HCT116 (cell line): ENCODE data around the gene GFOD1. TPM values are rescaled to one million over a fixed set of nuclear protein-coding genes. Genes with fewer than 3 reads are reported as not detected.

Experiments used
- ATAC-seq: fragments of 200-7000 bp; cut with Tn5 transposase; 2 replicates; pipeline ENCODE4 v1.9.1; 2020; ENCODE audit warnings: mild to moderate bottlenecking, moderate library complexity
- BruUV-seq: library from RNA; stranded (reverse); fragments of 400-500 nt; replicated peaks from 2 replicates; lab custom pipeline; 2021; lab: Mats Ljungman, UMichigan
- CTCF ChIA-PET: fragments of 300-600 bp; sonication (Branson Sonifier 250); formaldehyde crosslinking; loops from one replicate; lab custom pipeline; 2021; ENCODE audit warnings: antibody characterized with exemption; lab: Charles Lee
- POLR2A ChIA-PET: fragments of 300-600, 350-600 bp; sonication (Branson Sonifier 250); formaldehyde crosslinking; loops from one replicate; lab custom pipeline; 2021; ENCODE audit warnings: antibody characterized with exemption; lab: Charles Lee
- RAD21 ChIA-PET, 2 experiments: fragments of 300-600 bp; sonication (Branson Sonifier 250); formaldehyde crosslinking; loops; one replicate each; lab custom pipeline; 2023; ENCODE audit warnings: low total read pairs in 2 of 2; ENCODE audit not compliant: uncharacterized antibody in 2 of 2, unreplicated experiment in 2 of 2, low non-redundant PET in 1 of 2; lab: Charles Lee
- DNase-seq: peaks from one replicate; pipeline ENCODE4 v3.0.0-alpha.2; 2010; ENCODE audit warnings: low read depth, low spot score
- H2AFZ ChIP-seq: fragments of 200-600 bp; shearing (Covaris generic), sonication (generic); 2 replicates; pipeline ENCODE4 v1.6.1; 2017; ENCODE audit warnings: low read depth, mixed run types, mixed read lengths, antibody characterized with exemption, low read length; ENCODE audit not compliant: poor library complexity, severe bottlenecking
- H3K27ac ChIP-seq: 2 replicates; pipeline ENCODE4 v1.5.1; 2012; ENCODE audit warnings: low read depth, low read length
- H3K27me3 ChIP-seq: fragments of 200-600 bp; sonication (generic); 2 replicates; pipeline ENCODE4 v1.6.1; 2016; ENCODE audit warnings: mixed run types, low read length, mixed read lengths; ENCODE audit not compliant: insufficient read depth
- H3K36me3 ChIP-seq, 2 experiments: fragments of 200-500 bp in 1 of 2; fragments of 200-600 bp in 1 of 2; sonication (Bioruptor generic) in 1 of 2; sonication (generic) in 1 of 2; 2 replicates each; pipeline versions ENCODE4 v1.5.1 to v1.6.1; 2014 to 2016; ENCODE audit warnings: low read length in 2 of 2, inconsistent platforms in 1 of 2, mixed read lengths in 1 of 2, mixed run types in 1 of 2; ENCODE audit not compliant: insufficient read depth in 2 of 2, control insufficient read depth in 1 of 2
- H3K4me1 ChIP-seq, 2 experiments: fragments of 200-600 bp in 1 of 2; sonication (generic) in 1 of 2; 2 replicates each; pipeline versions ENCODE4 v1.5.1 to v1.6.1; 2012 to 2017; ENCODE audit warnings: low read length in 2 of 2, inconsistent platforms in 1 of 2, mild to moderate bottlenecking in 1 of 2, mixed read lengths in 1 of 2, mixed run types in 1 of 2, moderate library complexity in 1 of 2; ENCODE audit not compliant: insufficient read depth in 2 of 2, control insufficient read depth in 1 of 2
- H3K4me2 ChIP-seq: fragments of 200-600 bp; sonication (generic); 2 replicates; pipeline ENCODE4 v1.6.1; 2017; ENCODE audit warnings: mixed run types, low read length, mixed read lengths
- H3K4me3 ChIP-seq, 2 experiments: fragments of 200-600 bp in 1 of 2; sonication (generic) in 1 of 2; replicated peaks in 1 of 2; 2 replicates each; pipeline ENCODE4 v1.5.1; 2011 to 2016; ENCODE audit warnings: low read length in 2 of 2, control low read depth in 1 of 2, low read depth in 1 of 2, mild to moderate bottlenecking in 1 of 2, mixed read lengths in 1 of 2, mixed run types in 1 of 2
- H3K79me2 ChIP-seq: fragments of 200-600 bp; sonication (generic); 2 replicates; pipeline ENCODE4 v1.6.1; 2017; ENCODE audit warnings: mild to moderate bottlenecking, mixed run types, low read length, moderate library complexity, mixed read lengths; ENCODE audit not compliant: insufficient read depth
- H3K9ac ChIP-seq: fragments of 200-600 bp; sonication (generic); 2 replicates; pipeline ENCODE4 v1.6.1; 2016; ENCODE audit warnings: low read length, mixed read lengths
- H3K9me2 ChIP-seq: fragments of 200-600 bp; sonication (generic), shearing (Covaris generic); 2 replicates; pipeline ENCODE4 v1.6.1; 2017; ENCODE audit warnings: mixed run types, mild to moderate bottlenecking, moderate library complexity; ENCODE audit not compliant: insufficient read depth
- H3K9me3 ChIP-seq, 2 experiments: fragments of 200-500 bp in 1 of 2; fragments of 200-600 bp in 1 of 2; sonication (Bioruptor generic) in 1 of 2; sonication (generic) in 1 of 2; 2 replicates each; pipeline ENCODE4 v1.6.1; 2014 to 2017; ENCODE audit warnings: low read length in 2 of 2, mixed read lengths in 2 of 2, inconsistent platforms in 1 of 2, low read depth in 1 of 2, mild to moderate bottlenecking in 1 of 2, mixed run types in 1 of 2, moderate library complexity in 1 of 2; ENCODE audit not compliant: control insufficient read depth in 1 of 2, insufficient read depth in 1 of 2
- H4K20me1 ChIP-seq: fragments of 200-600 bp; sonication (generic), shearing (Covaris generic); 2 replicates; pipeline ENCODE4 v1.6.1; 2017; ENCODE audit warnings: mixed run types, mild to moderate bottlenecking, moderate library complexity; ENCODE audit not compliant: insufficient read depth
- CBX3 ChIP-seq: IDR thresholded peaks from 2 replicates; pipeline ENCODE4 v1.6.1; 2012; ENCODE audit warnings: low read depth
- CEBPB ChIP-seq: IDR thresholded peaks from 2 replicates; pipeline ENCODE4 v1.6.1; 2012; ENCODE audit warnings: low read depth
- EGR1 ChIP-seq: IDR thresholded peaks from 2 replicates; pipeline ENCODE4 v1.6.1; 2012; ENCODE audit warnings: low read depth
- ELF1 ChIP-seq: IDR thresholded peaks from 2 replicates; pipeline ENCODE4 v1.6.1; 2012; ENCODE audit warnings: low read depth, borderline replicate concordance
- EZH2 ChIP-seq: fragments of 200-600 bp; sonication (generic); IDR thresholded peaks from 2 replicates; pipeline ENCODE4 v1.6.1; 2017; ENCODE audit warnings: antibody characterized with exemption, mixed run types
- EZH2phosphoT487 ChIP-seq: fragments of 200-600 bp; IDR thresholded peaks from 2 replicates; pipeline ENCODE4 v1.6.1; 2018; ENCODE audit warnings: antibody characterized with exemption, borderline replicate concordance
- FOSL1 ChIP-seq: IDR thresholded peaks from 2 replicates; pipeline ENCODE4 v1.6.1; 2012; ENCODE audit warnings: low read depth
- JUND ChIP-seq: IDR thresholded peaks from 2 replicates; pipeline ENCODE4 v1.6.1; 2012
- POLR2A ChIP-seq: IDR thresholded peaks from 2 replicates; pipeline ENCODE4 v1.7.0; 2011; ENCODE audit warnings: borderline replicate concordance; ENCODE audit not compliant: insufficient read depth, insufficient read length; ENCODE audit errors: extremely low read depth
- POLR2AphosphoS5 ChIP-seq: IDR thresholded peaks from 2 replicates; pipeline ENCODE4 v1.6.1; 2011; ENCODE audit warnings: mild to moderate bottlenecking, low read depth, low read length, moderate library complexity
- RAD21 ChIP-seq: IDR thresholded peaks from 2 replicates; pipeline ENCODE4 v1.6.1; 2012; ENCODE audit warnings: low read depth, mild to moderate bottlenecking
- SIN3A ChIP-seq: IDR thresholded peaks from 2 replicates; pipeline ENCODE4 v1.6.1; 2012; ENCODE audit warnings: low read depth
- SP1 ChIP-seq: IDR thresholded peaks from 2 replicates; pipeline ENCODE4 v1.6.1; 2012; ENCODE audit warnings: low read depth
- TCF7L2 ChIP-seq: IDR thresholded peaks from 2 replicates; pipeline ENCODE4 v1.7.0; 2011; ENCODE audit warnings: borderline replicate concordance, inconsistent platforms; ENCODE audit not compliant: insufficient read depth, insufficient read length; ENCODE audit errors: extremely low read depth
- ZFX ChIP-seq: fragments of 450-650 bp; IDR thresholded peaks from 2 replicates; pipeline ENCODE4 v1.6.1; 2017
- ZNF274 ChIP-seq: fragments of 200-500 bp; sonication (Bioruptor generic); IDR thresholded peaks from 2 replicates; pipeline ENCODE4 v1.6.1; 2014; ENCODE audit warnings: mild to moderate bottlenecking, low read depth, low read length, inconsistent platforms
- intact Hi-C: fragments of 100-400 bp; cut with micrococcal nuclease; formaldehyde crosslinking; loops from 2 replicates; pipeline ENCODE4 v1.10.0; 2022
- total RNA-seq: library from RNA; stranded (reverse); gene quantifications from one replicate; pipeline ENCODE4 v1.2.1, GENCODE V29; 2021; ENCODE audit not compliant: unreplicated experiment
- TF ChIP-seq, protein P1 (sequence below): IDR thresholded peaks from 2 replicates; pipeline ENCODE4 v1.6.1; 2012
- TF ChIP-seq, protein P2 (sequence below): IDR thresholded peaks from 2 replicates; pipeline ENCODE4 v1.6.1; 2012
- TF ChIP-seq, protein P3 (sequence below): IDR thresholded peaks from 2 replicates; pipeline ENCODE4 v1.6.1; 2011; ENCODE audit warnings: mild to moderate bottlenecking, low read length, moderate library complexity; ENCODE audit not compliant: insufficient replicate concordance; ENCODE audit errors: extremely low read depth
- TF ChIP-seq, protein P4 (sequence below): IDR thresholded peaks from 2 replicates; pipeline ENCODE4 v1.6.1; 2012; ENCODE audit warnings: low read depth

The GFOD1 gene
- total RNA-seq, 1 experiment from 2014 or later, result 3.8 TPM

DNA sequence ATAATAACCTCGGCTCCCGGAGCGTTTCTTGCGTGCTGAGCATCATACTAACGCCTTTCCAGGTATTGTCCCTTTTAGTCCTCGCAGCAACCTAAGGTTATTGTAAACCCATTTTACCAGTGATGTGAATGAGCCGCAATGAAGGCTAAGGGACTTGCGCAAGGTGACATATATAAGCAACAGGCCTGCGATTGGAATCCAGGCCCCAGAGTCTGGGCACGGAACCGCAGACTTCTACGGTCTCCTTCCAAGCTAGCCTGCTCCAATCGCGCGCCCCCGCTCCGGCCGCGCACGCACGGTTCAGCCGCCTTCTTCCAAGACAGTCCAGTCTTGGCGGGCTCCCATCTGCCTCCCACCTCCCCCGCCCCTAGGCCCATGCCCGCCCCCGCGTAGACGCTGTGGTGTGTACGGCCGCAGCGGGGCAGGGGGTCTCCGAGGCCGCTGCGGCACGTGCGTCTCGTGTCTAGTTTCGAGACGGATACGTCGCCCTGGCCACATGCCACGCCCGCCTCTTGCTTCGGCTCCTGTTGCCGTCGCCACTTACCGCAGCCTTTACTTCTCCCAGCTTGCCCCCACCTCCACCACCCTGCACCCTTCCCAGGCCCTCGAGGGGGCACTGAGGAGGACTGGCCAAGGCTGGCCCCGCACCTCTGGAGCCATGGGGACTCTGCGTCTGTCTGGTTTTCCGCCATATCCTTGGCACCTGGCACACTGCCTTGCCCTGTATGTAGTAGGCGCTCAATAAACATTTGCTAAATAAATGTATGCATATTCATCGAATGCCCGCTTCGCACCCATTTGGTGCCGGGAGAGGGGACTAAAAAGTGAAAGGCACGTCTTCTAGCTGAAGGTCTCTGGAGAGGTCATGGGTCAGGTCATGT is 855 bp upstream of the GFOD1 start:
- POLR2A ChIA-PET, result interaction anchor here (1.3 kb wide), 1 partner anchor 70 kb away, joined by 3 read pairs; no protein-coding TSS in a partner anchor
- H3K4me1 ChIP-seq, result peaks cover 7 to 25% of the 10 kb centered on the region in 2 experiments; a peak in 3 of 4 replicates
- no peaks in the 10 kb centered on the region; the same call in 1 of the 2 replicates for H3K79me2 ChIP-seq
- intact Hi-C loops, result loop anchor here (5.0 kb wide), 1 partner anchor 84 kb away; the partner anchor contains the start of gene SIRT5
- TF ChIP-seq ELF1, result no peak
- TF ChIP-seq, protein P1, sequence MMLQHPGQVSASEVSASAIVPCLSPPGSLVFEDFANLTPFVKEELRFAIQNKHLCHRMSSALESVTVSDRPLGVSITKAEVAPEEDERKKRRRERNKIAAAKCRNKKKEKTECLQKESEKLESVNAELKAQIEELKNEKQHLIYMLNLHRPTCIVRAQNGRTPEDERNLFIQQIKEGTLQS, result no peak
- no peak for TF ChIP-seq SIN3A
- TF ChIP-seq, protein P2, sequence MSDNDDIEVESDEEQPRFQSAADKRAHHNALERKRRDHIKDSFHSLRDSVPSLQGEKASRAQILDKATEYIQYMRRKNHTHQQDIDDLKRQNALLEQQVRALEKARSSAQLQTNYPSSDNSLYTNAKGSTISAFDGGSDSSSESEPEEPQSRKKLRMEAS, result no peak
- TF ChIP-seq TCF7L2, result no peak
- TF ChIP-seq ZFX, result no peak
- TF ChIP-seq JUND, result no peak
- no peak for TF ChIP-seq POLR2A
- no peak for TF ChIP-seq ZNF274
- TF ChIP-seq FOSL1, result no peak
- TF ChIP-seq, protein P3, sequence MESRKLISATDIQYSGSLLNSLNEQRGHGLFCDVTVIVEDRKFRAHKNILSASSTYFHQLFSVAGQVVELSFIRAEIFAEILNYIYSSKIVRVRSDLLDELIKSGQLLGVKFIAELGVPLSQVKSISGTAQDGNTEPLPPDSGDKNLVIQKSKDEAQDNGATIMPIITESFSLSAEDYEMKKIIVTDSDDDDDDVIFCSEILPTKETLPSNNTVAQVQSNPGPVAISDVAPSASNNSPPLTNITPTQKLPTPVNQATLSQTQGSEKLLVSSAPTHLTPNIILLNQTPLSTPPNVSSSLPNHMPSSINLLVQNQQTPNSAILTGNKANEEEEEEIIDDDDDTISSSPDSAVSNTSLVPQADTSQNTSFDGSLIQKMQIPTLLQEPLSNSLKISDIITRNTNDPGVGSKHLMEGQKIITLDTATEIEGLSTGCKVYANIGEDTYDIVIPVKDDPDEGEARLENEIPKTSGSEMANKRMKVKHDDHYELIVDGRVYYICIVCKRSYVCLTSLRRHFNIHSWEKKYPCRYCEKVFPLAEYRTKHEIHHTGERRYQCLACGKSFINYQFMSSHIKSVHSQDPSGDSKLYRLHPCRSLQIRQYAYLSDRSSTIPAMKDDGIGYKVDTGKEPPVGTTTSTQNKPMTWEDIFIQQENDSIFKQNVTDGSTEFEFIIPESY, result no peak
- no peak for TF ChIP-seq RAD21
- no peak for TF ChIP-seq SP1
- no peak for TF ChIP-seq CBX3
- no peak for TF ChIP-seq EZH2phosphoT487
- no peak for TF ChIP-seq POLR2AphosphoS5
- no peak for TF ChIP-seq EGR1
- no peak for TF ChIP-seq CEBPB
- TF ChIP-seq EZH2, result no peak
- TF ChIP-seq, protein P4, sequence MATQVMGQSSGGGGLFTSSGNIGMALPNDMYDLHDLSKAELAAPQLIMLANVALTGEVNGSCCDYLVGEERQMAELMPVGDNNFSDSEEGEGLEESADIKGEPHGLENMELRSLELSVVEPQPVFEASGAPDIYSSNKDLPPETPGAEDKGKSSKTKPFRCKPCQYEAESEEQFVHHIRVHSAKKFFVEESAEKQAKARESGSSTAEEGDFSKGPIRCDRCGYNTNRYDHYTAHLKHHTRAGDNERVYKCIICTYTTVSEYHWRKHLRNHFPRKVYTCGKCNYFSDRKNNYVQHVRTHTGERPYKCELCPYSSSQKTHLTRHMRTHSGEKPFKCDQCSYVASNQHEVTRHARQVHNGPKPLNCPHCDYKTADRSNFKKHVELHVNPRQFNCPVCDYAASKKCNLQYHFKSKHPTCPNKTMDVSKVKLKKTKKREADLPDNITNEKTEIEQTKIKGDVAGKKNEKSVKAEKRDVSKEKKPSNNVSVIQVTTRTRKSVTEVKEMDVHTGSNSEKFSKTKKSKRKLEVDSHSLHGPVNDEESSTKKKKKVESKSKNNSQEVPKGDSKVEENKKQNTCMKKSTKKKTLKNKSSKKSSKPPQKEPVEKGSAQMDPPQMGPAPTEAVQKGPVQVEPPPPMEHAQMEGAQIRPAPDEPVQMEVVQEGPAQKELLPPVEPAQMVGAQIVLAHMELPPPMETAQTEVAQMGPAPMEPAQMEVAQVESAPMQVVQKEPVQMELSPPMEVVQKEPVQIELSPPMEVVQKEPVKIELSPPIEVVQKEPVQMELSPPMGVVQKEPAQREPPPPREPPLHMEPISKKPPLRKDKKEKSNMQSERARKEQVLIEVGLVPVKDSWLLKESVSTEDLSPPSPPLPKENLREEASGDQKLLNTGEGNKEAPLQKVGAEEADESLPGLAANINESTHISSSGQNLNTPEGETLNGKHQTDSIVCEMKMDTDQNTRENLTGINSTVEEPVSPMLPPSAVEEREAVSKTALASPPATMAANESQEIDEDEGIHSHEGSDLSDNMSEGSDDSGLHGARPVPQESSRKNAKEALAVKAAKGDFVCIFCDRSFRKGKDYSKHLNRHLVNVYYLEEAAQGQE, result no peak
- TF ChIP-seq, all 23 proteins: peak for 0
- H3K36me3 ChIP-seq, result no peaks in the 10 kb centered on the region
- H3K9me2 ChIP-seq, result no peaks in the 10 kb centered on the region
- no peak for DNase-seq
- ChIA-PET CTCF (interaction anchor here (0.8 to 1.8 kb wide), 2 partner anchors 8 to 87 kb away, joined by 3 to 8 read pairs; partner anchors contain the start of gene SIRT5), RAD21 (interaction anchor here in 1 of 2 experiments (0.9 to 1.0 kb wide), 2 partner anchors 8 to 27 kb away, joined by 3 to 5 read pairs; no protein-coding TSS in a partner anchor)
- no peaks in the 10 kb centered on the region for H3K27me3 ChIP-seq
- no peaks in the 10 kb centered on the region for H4K20me1 ChIP-seq
- H3K4me2 ChIP-seq, result peak overlapping the region; percentile 98
- ATAC-seq, result no peak
- H2AFZ ChIP-seq, result peak overlapping the region; percentile 84
- BruUV-seq, result no TSS peak
- H3K27ac ChIP-seq, result no peak overlapping the region
- H3K9ac ChIP-seq, result 0 out of 2 replicates have a peak overlapping the region, but pooled peaks have one; percentile 19
- H3K4me3 ChIP-seq, result peak overlapping the region; percentile 26 to 71
- no peaks in the 10 kb centered on the region for H3K9me3 ChIP-seq
